ENCODE results near the gene SLC25A34. TPM values are rescaled to one million over a fixed set of nuclear protein-coding genes. Genes with fewer than 3 reads are reported as not detected.

Gene SLC25A34
- total RNA-seq, 1 experiment from 2014 or later = 1.1 TPM

DNA sequence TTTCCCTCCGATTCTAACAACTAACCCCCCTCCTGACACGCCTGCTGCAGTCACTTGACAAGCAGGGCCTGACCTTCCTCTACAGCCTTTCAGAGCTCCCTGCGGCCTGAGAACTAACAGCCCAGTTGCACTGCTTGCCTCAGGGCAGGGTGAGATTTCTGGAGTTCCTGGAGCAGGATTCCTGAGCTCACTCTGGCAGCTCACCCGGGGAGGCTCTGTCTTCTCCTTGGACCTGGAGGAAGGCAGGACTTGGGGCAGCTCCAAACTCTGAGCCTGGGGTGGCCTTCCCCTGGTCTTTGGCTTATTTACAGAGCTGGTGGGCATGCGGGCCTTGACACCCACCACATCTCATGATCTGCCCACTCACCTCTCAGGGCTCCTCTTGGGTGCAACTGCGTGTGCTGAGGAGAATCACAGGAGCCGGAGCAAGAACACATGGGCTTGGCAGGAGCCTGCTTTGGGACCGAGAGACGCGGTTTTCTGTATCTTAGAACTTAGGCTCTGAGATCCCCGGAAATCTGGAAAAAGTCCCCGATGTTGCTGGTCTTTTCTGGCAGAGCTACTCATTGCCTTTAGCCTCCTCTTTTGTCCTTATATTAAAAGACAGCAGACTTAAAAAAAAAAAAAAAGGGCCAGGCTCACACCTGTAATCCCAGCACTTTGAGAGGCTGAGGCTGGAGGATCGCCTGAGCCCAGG, 13.1 kb upstream of the SLC25A34 start:
- no peak for DNase-seq (ENCODE audit: low spot score)
- no peaks in the 10 kb centered on the region for H3K4me1 Mint-ChIP-seq
- ChIA-PET POLR2A (interaction anchor here (0.8 kb wide), 1 partner anchor 34 kb away, joined by 3 read pairs; no protein-coding TSS in a partner anchor), CTCF (interaction anchor here (0.6 to 3.4 kb wide), 4 partner anchors 13 to 39 kb away, joined by 3 to 15 read pairs (median 4); partner anchors contain the start of gene SLC25A34)
- peaks cover 23% of the 10 kb centered on the region for H3K36me3 Mint-ChIP-seq
- ATAC-seq = no peak
- H3K9me3 Mint-ChIP-seq = no peaks in the 10 kb centered on the region
- no peak for TF ChIP-seq JAZF1 (CRISPR knock-in tag; IDR thresholded peaks at IDR 0.05)
- TF ChIP-seq, protein P1, sequence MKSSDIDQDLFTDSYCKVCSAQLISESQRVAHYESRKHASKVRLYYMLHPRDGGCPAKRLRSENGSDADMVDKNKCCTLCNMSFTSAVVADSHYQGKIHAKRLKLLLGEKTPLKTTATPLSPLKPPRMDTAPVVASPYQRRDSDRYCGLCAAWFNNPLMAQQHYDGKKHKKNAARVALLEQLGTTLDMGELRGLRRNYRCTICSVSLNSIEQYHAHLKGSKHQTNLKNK (CRISPR knock-in tag; IDR thresholded peaks at IDR 0.05) = no peak
- no peak for TF ChIP-seq IRF2 (CRISPR knock-in tag; IDR thresholded peaks at IDR 0.05; ENCODE audit: borderline replicate concordance, low read depth)
- TF ChIP-seq, protein P2, sequence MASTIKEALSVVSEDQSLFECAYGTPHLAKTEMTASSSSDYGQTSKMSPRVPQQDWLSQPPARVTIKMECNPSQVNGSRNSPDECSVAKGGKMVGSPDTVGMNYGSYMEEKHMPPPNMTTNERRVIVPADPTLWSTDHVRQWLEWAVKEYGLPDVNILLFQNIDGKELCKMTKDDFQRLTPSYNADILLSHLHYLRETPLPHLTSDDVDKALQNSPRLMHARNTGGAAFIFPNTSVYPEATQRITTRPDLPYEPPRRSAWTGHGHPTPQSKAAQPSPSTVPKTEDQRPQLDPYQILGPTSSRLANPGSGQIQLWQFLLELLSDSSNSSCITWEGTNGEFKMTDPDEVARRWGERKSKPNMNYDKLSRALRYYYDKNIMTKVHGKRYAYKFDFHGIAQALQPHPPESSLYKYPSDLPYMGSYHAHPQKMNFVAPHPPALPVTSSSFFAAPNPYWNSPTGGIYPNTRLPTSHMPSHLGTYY (CRISPR knock-in tag; IDR thresholded peaks at IDR 0.05) = no peak
- TF ChIP-seq, protein P3, sequence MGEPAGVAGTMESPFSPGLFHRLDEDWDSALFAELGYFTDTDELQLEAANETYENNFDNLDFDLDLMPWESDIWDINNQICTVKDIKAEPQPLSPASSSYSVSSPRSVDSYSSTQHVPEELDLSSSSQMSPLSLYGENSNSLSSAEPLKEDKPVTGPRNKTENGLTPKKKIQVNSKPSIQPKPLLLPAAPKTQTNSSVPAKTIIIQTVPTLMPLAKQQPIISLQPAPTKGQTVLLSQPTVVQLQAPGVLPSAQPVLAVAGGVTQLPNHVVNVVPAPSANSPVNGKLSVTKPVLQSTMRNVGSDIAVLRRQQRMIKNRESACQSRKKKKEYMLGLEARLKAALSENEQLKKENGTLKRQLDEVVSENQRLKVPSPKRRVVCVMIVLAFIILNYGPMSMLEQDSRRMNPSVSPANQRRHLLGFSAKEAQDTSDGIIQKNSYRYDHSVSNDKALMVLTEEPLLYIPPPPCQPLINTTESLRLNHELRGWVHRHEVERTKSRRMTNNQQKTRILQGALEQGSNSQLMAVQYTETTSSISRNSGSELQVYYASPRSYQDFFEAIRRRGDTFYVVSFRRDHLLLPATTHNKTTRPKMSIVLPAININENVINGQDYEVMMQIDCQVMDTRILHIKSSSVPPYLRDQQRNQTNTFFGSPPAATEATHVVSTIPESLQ (CRISPR knock-in tag; IDR thresholded peaks at IDR 0.05) = no peak
- TF ChIP-seq, protein P4, sequence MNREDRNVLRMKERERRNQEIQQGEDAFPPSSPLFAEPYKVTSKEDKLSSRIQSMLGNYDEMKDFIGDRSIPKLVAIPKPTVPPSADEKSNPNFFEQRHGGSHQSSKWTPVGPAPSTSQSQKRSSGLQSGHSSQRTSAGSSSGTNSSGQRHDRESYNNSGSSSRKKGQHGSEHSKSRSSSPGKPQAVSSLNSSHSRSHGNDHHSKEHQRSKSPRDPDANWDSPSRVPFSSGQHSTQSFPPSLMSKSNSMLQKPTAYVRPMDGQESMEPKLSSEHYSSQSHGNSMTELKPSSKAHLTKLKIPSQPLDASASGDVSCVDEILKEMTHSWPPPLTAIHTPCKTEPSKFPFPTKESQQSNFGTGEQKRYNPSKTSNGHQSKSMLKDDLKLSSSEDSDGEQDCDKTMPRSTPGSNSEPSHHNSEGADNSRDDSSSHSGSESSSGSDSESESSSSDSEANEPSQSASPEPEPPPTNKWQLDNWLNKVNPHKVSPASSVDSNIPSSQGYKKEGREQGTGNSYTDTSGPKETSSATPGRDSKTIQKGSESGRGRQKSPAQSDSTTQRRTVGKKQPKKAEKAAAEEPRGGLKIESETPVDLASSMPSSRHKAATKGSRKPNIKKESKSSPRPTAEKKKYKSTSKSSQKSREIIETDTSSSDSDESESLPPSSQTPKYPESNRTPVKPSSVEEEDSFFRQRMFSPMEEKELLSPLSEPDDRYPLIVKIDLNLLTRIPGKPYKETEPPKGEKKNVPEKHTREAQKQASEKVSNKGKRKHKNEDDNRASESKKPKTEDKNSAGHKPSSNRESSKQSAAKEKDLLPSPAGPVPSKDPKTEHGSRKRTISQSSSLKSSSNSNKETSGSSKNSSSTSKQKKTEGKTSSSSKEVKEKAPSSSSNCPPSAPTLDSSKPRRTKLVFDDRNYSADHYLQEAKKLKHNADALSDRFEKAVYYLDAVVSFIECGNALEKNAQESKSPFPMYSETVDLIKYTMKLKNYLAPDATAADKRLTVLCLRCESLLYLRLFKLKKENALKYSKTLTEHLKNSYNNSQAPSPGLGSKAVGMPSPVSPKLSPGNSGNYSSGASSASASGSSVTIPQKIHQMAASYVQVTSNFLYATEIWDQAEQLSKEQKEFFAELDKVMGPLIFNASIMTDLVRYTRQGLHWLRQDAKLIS (CRISPR knock-in tag; IDR thresholded peaks at IDR 0.05; ENCODE audit: borderline replicate concordance) = no peak
- TF ChIP-seq ESRRA (CRISPR knock-in tag; IDR thresholded peaks at IDR 0.05; ENCODE audit: borderline replicate concordance) = no peak
- no peak for TF ChIP-seq NFYB (CRISPR knock-in tag; conservative IDR thresholded peaks at IDR 0.05; ENCODE audit: low read depth)
- H3K4me3 Mint-ChIP-seq = no peak overlapping the region
- no peak overlapping the region for H3K27ac Mint-ChIP-seq
- no peaks in the 10 kb centered on the region for H3K27me3 Mint-ChIP-seq (ENCODE audit: low read depth)

DNA sequence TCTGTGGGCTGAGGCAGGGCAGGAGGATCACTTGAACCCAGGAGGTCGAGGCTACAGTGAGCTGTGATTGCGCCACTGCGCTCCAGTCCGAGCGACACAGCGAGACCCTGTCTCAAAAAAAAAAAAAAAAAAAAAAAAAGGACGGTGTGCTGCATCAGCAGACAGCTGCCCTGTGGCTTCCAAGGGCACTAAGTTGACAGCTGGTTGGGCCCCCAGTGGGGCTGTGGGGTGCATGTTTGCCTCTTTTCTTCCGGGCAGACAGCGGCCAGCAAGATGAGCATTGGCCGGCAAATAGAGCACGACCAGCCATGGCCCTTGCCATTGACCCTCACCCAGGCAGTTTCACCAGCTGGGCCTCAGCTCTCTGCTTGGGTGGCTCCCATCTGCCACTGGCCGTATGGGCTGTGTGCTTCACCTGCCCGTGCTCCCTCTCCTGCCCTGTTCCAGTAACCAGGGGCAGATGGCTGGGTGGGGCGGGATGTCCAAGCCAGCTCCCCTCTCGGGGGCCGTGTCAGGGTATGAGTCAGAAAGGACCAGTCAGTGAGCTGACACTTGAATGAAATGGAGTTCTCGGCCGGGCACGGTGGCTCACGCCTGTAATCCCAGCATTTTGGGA, 12.3 kb upstream of the SLC25A34 start:
- H3K27ac Mint-ChIP-seq = no peak overlapping the region
- CTCF ChIA-PET = interaction anchor here (0.6 to 3.4 kb wide), 6 partner anchors 13 to 86 kb away, joined by 3 to 15 read pairs (median 4); partner anchors contain the start of gene SLC25A34
- no peak overlapping the region for H3K4me3 Mint-ChIP-seq
- POLR2A ChIA-PET = interaction anchor here (0.8 kb wide), 1 partner anchor 33 kb away, joined by 3 read pairs; no protein-coding TSS in a partner anchor
- H3K36me3 Mint-ChIP-seq = peaks cover 22% of the 10 kb centered on the region
- no peak for ATAC-seq
- no peaks in the 10 kb centered on the region for H3K9me3 Mint-ChIP-seq
- no peaks in the 10 kb centered on the region for H3K27me3 Mint-ChIP-seq (ENCODE audit: low read depth)
- H3K4me1 Mint-ChIP-seq = no peaks in the 10 kb centered on the region
- no peak for DNase-seq (ENCODE audit: low spot score)
- TF ChIP-seq MYBL2 (CRISPR knock-in tag; IDR thresholded peaks at IDR 0.05) = no peak
- TF ChIP-seq FOXK1 (CRISPR knock-in tag; IDR thresholded peaks at IDR 0.05) = no peak
- TF ChIP-seq, protein P2 (CRISPR knock-in tag; IDR thresholded peaks at IDR 0.05) = no peak
- TF ChIP-seq CREB1 (CRISPR knock-in tag; IDR thresholded peaks at IDR 0.05) = no peak
- no peak for TF ChIP-seq IRF2 (CRISPR knock-in tag; IDR thresholded peaks at IDR 0.05; ENCODE audit: borderline replicate concordance, low read depth)
- TF ChIP-seq NFE2L1 (CRISPR knock-in tag; IDR thresholded peaks at IDR 0.05) = no peak
- no peak for TF ChIP-seq SP1 (CRISPR knock-in tag; conservative IDR thresholded peaks at IDR 0.05)
- TF ChIP-seq, protein P1 (CRISPR knock-in tag; IDR thresholded peaks at IDR 0.05) = no peak
- no peak for TF ChIP-seq NR3C1 (CRISPR knock-in tag; conservative IDR thresholded peaks at IDR 0.05; ENCODE audit: low read depth)
- TF ChIP-seq, protein P3 (CRISPR knock-in tag; IDR thresholded peaks at IDR 0.05) = no peak
- TF ChIP-seq OVOL2 (CRISPR knock-in tag; IDR thresholded peaks at IDR 0.05; ENCODE audit: borderline replicate concordance) = no peak
- TF ChIP-seq GABPB1 (CRISPR knock-in tag; IDR thresholded peaks at IDR 0.05) = no peak
- TF ChIP-seq, protein P5, sequence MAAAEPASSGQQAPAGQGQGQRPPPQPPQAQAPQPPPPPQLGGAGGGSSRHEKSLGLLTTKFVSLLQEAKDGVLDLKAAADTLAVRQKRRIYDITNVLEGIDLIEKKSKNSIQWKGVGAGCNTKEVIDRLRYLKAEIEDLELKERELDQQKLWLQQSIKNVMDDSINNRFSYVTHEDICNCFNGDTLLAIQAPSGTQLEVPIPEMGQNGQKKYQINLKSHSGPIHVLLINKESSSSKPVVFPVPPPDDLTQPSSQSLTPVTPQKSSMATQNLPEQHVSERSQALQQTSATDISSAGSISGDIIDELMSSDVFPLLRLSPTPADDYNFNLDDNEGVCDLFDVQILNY (CRISPR knock-in tag; IDR thresholded peaks at IDR 0.05) = no peak
- no peak for TF ChIP-seq ELF4 (CRISPR knock-in tag; IDR thresholded peaks at IDR 0.05; ENCODE audit: low read depth)

All from WTC11 (cell line).